ENCODE data around the gene SLC25A17.

Gene SLC25A17

GRCh38 chr22:40826984-40827741 is 8.0 kb upstream of the SLC25A17 start:
- TF ChIP-seq CREB1 (IDR thresholded peaks at IDR 0.05; ENCODE audit: low read depth) (no peak), EGR1 (IDR thresholded peaks at IDR 0.05) (no peak), EP300 (IDR thresholded peaks at IDR 0.05; ENCODE audit: borderline replicate concordance) (0 out of 2 replicates have a peak, but pooled peaks have one; percentile 16), TEAD4 (IDR thresholded peaks at IDR 0.05) (peak; percentile 99), NFIC (IDR thresholded peaks at IDR 0.05) (no peak), MAX (IDR thresholded peaks at IDR 0.05) (no peak), TCF12 (IDR thresholded peaks at IDR 0.05; ENCODE audit: low read depth) (0 out of 2 replicates have a peak, but pooled peaks have one; percentile 35), USF1 (IDR thresholded peaks at IDR 0.05) (no peak)

- TF ChIP-seq EP300 (IDR thresholded peaks at IDR 0.05; ENCODE audit: borderline replicate concordance) = no peak
- TF ChIP-seq REST (IDR thresholded peaks at IDR 0.05; ENCODE audit: low read depth) = no peak
- no peak for TF ChIP-seq MAX (IDR thresholded peaks at IDR 0.05)
- no peak for TF ChIP-seq NFIC (IDR thresholded peaks at IDR 0.05)
- TF ChIP-seq RAD21 (IDR thresholded peaks at IDR 0.05; ENCODE audit: low read depth) = no peak
- no peak for TF ChIP-seq EGR1 (IDR thresholded peaks at IDR 0.05)
- TF ChIP-seq TCF12 (IDR thresholded peaks at IDR 0.05; ENCODE audit: low read depth) = no peak
- no peak for TF ChIP-seq TEAD4 (IDR thresholded peaks at IDR 0.05)
- TF ChIP-seq TAF1 (IDR thresholded peaks at IDR 0.05; ENCODE audit: low read depth) = no peak
- TF ChIP-seq YY1 (IDR thresholded peaks at IDR 0.05; ENCODE audit: low read depth) = no peak
- no peak for TF ChIP-seq FOXM1 (IDR thresholded peaks at IDR 0.05; ENCODE audit: borderline replicate concordance, low read depth)
These were observed 4.3 kb upstream of the SLC25A17 start for GRCh38 chr22:40823426-40823825.

GRCh38 chr22:40819599-40820140 is 524 bp upstream of the SLC25A17 start:
- TF ChIP-seq YY1 (IDR thresholded peaks at IDR 0.05; ENCODE audit: low read depth) (no peak), CEBPB (IDR thresholded peaks at IDR 0.05) (peak; percentile 57)

- TF ChIP-seq RAD21 (IDR thresholded peaks at IDR 0.05; ENCODE audit: low read depth) (no peak), CEBPB (IDR thresholded peaks at IDR 0.05) (no peak), YY1 (IDR thresholded peaks at IDR 0.05; ENCODE audit: low read depth) (no peak), REST (IDR thresholded peaks at IDR 0.05; ENCODE audit: low read depth) (no peak), TEAD4 (IDR thresholded peaks at IDR 0.05) (no peak), TAF1 (IDR thresholded peaks at IDR 0.05; ENCODE audit: low read depth) (no peak), NFIC (IDR thresholded peaks at IDR 0.05) (no peak), EGR1 (IDR thresholded peaks at IDR 0.05) (no peak), MAX (IDR thresholded peaks at IDR 0.05) (no peak), USF1 (IDR thresholded peaks at IDR 0.05) (no peak), EP300 (IDR thresholded peaks at IDR 0.05; ENCODE audit: borderline replicate concordance) (no peak)
These were observed 877 bp downstream of the SLC25A17 start for GRCh38 chr22:40818192-40818746.

GRCh38 chr22:40817737-40818136 is 1.4 kb downstream of the SLC25A17 start:
- TF ChIP-seq RAD21 (IDR thresholded peaks at IDR 0.05; ENCODE audit: low read depth) (no peak), EP300 (IDR thresholded peaks at IDR 0.05; ENCODE audit: borderline replicate concordance) (no peak), ZBTB7A (IDR thresholded peaks at IDR 0.05; ENCODE audit: low read depth) (no peak), CEBPB (IDR thresholded peaks at IDR 0.05) (no peak), REST (IDR thresholded peaks at IDR 0.05; ENCODE audit: low read depth) (no peak), MAX (IDR thresholded peaks at IDR 0.05) (no peak), TEAD4 (IDR thresholded peaks at IDR 0.05) (no peak), USF1 (IDR thresholded peaks at IDR 0.05) (no peak), NFIC (IDR thresholded peaks at IDR 0.05) (no peak), TCF12 (IDR thresholded peaks at IDR 0.05; ENCODE audit: low read depth) (no peak), FOXM1 (IDR thresholded peaks at IDR 0.05; ENCODE audit: borderline replicate concordance, low read depth) (no peak), YY1 (IDR thresholded peaks at IDR 0.05; ENCODE audit: low read depth) (no peak), EGR1 (IDR thresholded peaks at IDR 0.05) (no peak), CREB1 (IDR thresholded peaks at IDR 0.05; ENCODE audit: low read depth) (no peak), TAF1 (IDR thresholded peaks at IDR 0.05; ENCODE audit: low read depth) (no peak)

All from Ishikawa (cell line).